Measurements from ENCODE around the gene GOLGA3. TPM values are rescaled to one million over a fixed set of nuclear protein-coding genes. Genes with fewer than 3 reads are reported as not detected.
"Not testable (repeated sequence)": the region's sequence is repeated elsewhere in the genome, so short reads cannot be mapped to it uniquely, and the experiment has no call there.

GOLGA3 gene
- total RNA-seq (2022): 62.2 and 67.0 TPM in 2 replicates
- Bru-seq, nascent RNA: percentile 76 among the genes with signal in this experiment
- percentile 90 among the genes with signal in this experiment for BruChase-seq, experiment 1, labeled RNA remaining after a 2-hour chase
- percentile 94 among the genes with signal in this experiment for BruChase-seq, experiment 2, labeled RNA remaining after a 6-hour chase
- long read RNA-seq, partial matches to known transcripts: 6 of 22 reads
- long read RNA-seq, other reads (novel, unspliced or antisense): 15 of 22 reads

- H3K9me3 ChIP-seq: no peaks in the 10 kb centered on the region
- peak within 1 kb of the TSS; percentile 76 for H3K4me3 Mint-ChIP-seq (ENCODE audit: unreplicated experiment)
- no TSS peak for BruUV-seq (replicated peaks)
- peak within 1 kb of the TSS; percentile 100 for H3K27ac Mint-ChIP-seq (ENCODE audit: unreplicated experiment)
- no peaks in the 10 kb centered on the region for H3K27me3 ChIP-seq (replicated peaks; ENCODE audit: control insufficient read depth, insufficient read depth, low read length)
- H3K27me3 Mint-ChIP-seq (ENCODE audit: insufficient read depth, unreplicated experiment): no peaks in the 10 kb centered on the region
- H3K36me3 Mint-ChIP-seq (ENCODE audit: insufficient read depth, unreplicated experiment): peaks cover 67% of the 10 kb centered on the region
- peaks cover 11% of the 10 kb centered on the region; the same call in 1 of the 2 replicates for H3K4me1 ChIP-seq
- no peak for TF ChIP-seq CTCF (IDR thresholded peaks at IDR 0.05; ENCODE audit: insufficient read depth in 1 of 2, low read depth in 1 of 2, low read length in 1 of 2, severe bottlenecking in 1 of 2, unreplicated experiment in 1 of 2)
- peaks cover 3% of the 10 kb centered on the region; the same call in 1 of the 2 replicates for H3K36me3 ChIP-seq (ENCODE audit: control insufficient read depth, insufficient read depth, low read length)
- intact Hi-C loops (cut with micrococcal nuclease; ENCODE audit: unreplicated experiment): no loop called here
- DNase-seq: peak; percentile 93 to 94
- POLR2A ChIA-PET: interaction anchor here (0.7 kb wide), 1 partner anchor 251 kb away, joined by 3 read pairs; no protein-coding TSS in a partner anchor
- H3K4me3 ChIP-seq (ENCODE audit: low read depth, low read length): peak within 1 kb of the TSS; percentile 99
- CTCF ChIA-PET: no interaction called here
- H3K9me3 Mint-ChIP-seq (ENCODE audit: unreplicated experiment): no peaks in the 10 kb centered on the region
- H3K4me1 Mint-ChIP-seq (ENCODE audit: low read depth, unreplicated experiment): no peaks in the 10 kb centered on the region
These were observed at the start of gene GOLGA3 for GRCh38 chr12:132828706-132829534. Gene GOLGA3 (minus strand): TSS chr12:132828869. CDS start chr12:132822128, 6,741 bp downstream.

DNA sequence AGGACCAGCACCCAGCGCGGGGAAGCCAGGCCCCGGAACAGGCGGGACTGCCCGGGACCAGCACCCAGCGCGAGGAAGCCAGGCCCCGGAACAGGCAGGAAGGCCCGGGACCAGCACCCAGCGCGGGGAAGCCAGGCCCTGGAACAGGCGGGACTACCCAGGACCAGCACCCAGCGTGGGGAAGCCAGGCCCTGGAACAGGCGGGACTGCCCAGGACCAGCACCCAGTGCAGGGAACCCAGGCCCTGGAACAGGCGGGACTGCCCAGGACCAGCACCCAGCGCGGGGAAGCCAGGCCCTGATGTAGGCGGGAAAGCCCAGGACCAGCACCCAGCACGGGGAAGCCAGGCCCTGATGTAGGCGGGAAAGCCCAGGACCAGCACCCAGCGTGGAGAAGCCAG is 46.0 kb upstream of the GOLGA3 start:
- H3K4me3 ChIP-seq (ENCODE audit: low read depth, low read length); H3K4me1 ChIP-seq; H3K27me3 ChIP-seq (replicated peaks; ENCODE audit: control insufficient read depth, insufficient read depth, low read length); H3K4me3 Mint-ChIP-seq (ENCODE audit: unreplicated experiment); H3K9me3 ChIP-seq; H3K36me3 ChIP-seq (ENCODE audit: control insufficient read depth, insufficient read depth, low read length); H3K27me3 Mint-ChIP-seq (ENCODE audit: insufficient read depth, unreplicated experiment); CTCF ChIA-PET; intact Hi-C loops (cut with micrococcal nuclease; ENCODE audit: unreplicated experiment); BruUV-seq (replicated peaks); H3K27ac Mint-ChIP-seq (ENCODE audit: unreplicated experiment); H3K4me1 Mint-ChIP-seq (ENCODE audit: low read depth, unreplicated experiment); H3K9me3 Mint-ChIP-seq (ENCODE audit: unreplicated experiment); POLR2A ChIA-PET; DNase-seq: not testable (repeated sequence)
- peaks cover 36% of the 10 kb centered on the region for H3K36me3 Mint-ChIP-seq (ENCODE audit: insufficient read depth, unreplicated experiment)

- no peak overlapping the region for H3K27ac Mint-ChIP-seq (ENCODE audit: unreplicated experiment)
- no peaks in the 10 kb centered on the region; the same call in 1 of the 2 replicates for H3K9me3 ChIP-seq
- H3K4me1 Mint-ChIP-seq (ENCODE audit: low read depth, unreplicated experiment): no peaks in the 10 kb centered on the region
- ChIA-PET CTCF (no interaction called here), POLR2A (no interaction called here)
- H3K27me3 Mint-ChIP-seq (ENCODE audit: insufficient read depth, unreplicated experiment): no peaks in the 10 kb centered on the region
- H3K27me3 ChIP-seq (replicated peaks; ENCODE audit: control insufficient read depth, insufficient read depth, low read length): no peaks in the 10 kb centered on the region
- no peak overlapping the region for H3K4me3 ChIP-seq (ENCODE audit: low read depth, low read length)
- no peak overlapping the region for H3K4me3 Mint-ChIP-seq (ENCODE audit: unreplicated experiment)
- TF ChIP-seq CTCF (IDR thresholded peaks at IDR 0.05; ENCODE audit: insufficient read depth in 1 of 2, low read depth in 1 of 2, low read length in 1 of 2, severe bottlenecking in 1 of 2, unreplicated experiment in 1 of 2): no peak
- DNase-seq: no peak
- no peaks in the 10 kb centered on the region for H3K9me3 Mint-ChIP-seq (ENCODE audit: unreplicated experiment)
- H3K36me3 Mint-ChIP-seq (ENCODE audit: insufficient read depth, unreplicated experiment): peaks cover 40% of the 10 kb centered on the region
- no peaks in the 10 kb centered on the region for H3K4me1 ChIP-seq
- no peaks in the 10 kb centered on the region for H3K36me3 ChIP-seq (ENCODE audit: control insufficient read depth, insufficient read depth, low read length)
- BruUV-seq (replicated peaks): no TSS peak
- intact Hi-C loops (cut with micrococcal nuclease; ENCODE audit: unreplicated experiment): no loop called here
These were observed 45.5 kb upstream of the GOLGA3 start for GRCh38 chr12:132874175-132874574.
